Activated T-helper 2 cell treated with anti-CD3 and anti-CD28 coated beads, Interferon-gamma antibody, Interleukin-2, Interleukin-4, amounts not matched to agents 10 μg/mL and 5 μg/mL and 100 μg/mL, durations not matched to agents 14 hours and 24 hours and 36 hours (primary cell): ENCODE data around the gene SLC24A1. TPM values are rescaled to one million over a fixed set of nuclear protein-coding genes. Genes with fewer than 3 reads are reported as not detected.

Experiments
- DNase-seq: peaks from one replicate; pipeline ENCODE4 v3.0.0; 2021; ENCODE audit warnings: low spot score
- H3K27ac Mint-ChIP-seq: one replicate; pipeline ENCODE4 v1.8.0; 2021; ENCODE audit warnings: mixed read lengths
- H3K27me3 Mint-ChIP-seq: one replicate; pipeline ENCODE4 v1.8.0; 2021; ENCODE audit warnings: low read depth, mixed read lengths
- H3K36me3 Mint-ChIP-seq: one replicate; pipeline ENCODE4 v1.8.0; 2021; ENCODE audit warnings: low read depth, mixed read lengths
- H3K4me1 Mint-ChIP-seq: one replicate; pipeline ENCODE4 v1.8.0; 2021; ENCODE audit warnings: low read depth, mixed read lengths
- H3K4me3 Mint-ChIP-seq: one replicate; pipeline ENCODE4 v1.8.0; 2021; ENCODE audit warnings: low read depth, mild to moderate bottlenecking, moderate library complexity, mixed read lengths
- H3K9me3 Mint-ChIP-seq: one replicate; pipeline ENCODE4 v1.8.0; 2021; ENCODE audit warnings: mixed read lengths
- intact Hi-C: fragments of 100-400 bp; cut with micrococcal nuclease; formaldehyde crosslinking; loops from one replicate; pipeline ENCODE4 v1.15.1; 2023
- total RNA-seq: library from RNA; stranded (reverse); gene quantifications from 2 replicates; pipeline ENCODE4 v1.2.3, GENCODE V29; 2022

Gene SLC24A1
- total RNA-seq, 1 donor from 2014 or later: 5.3 TPM

- no peak overlapping the region for H3K4me3 Mint-ChIP-seq
- intact Hi-C loops: no loop called here
- no peak overlapping the region for H3K27ac Mint-ChIP-seq
- peaks cover 8% of the 10 kb centered on the region for H3K4me1 Mint-ChIP-seq
- no peak for DNase-seq
- no peaks in the 10 kb centered on the region for H3K27me3 Mint-ChIP-seq
- no peaks in the 10 kb centered on the region for H3K9me3 Mint-ChIP-seq
- no peaks in the 10 kb centered on the region for H3K36me3 Mint-ChIP-seq
Observed at GRCh38 chr15:65629548-65629947, 7.8 kb downstream of the SLC24A1 start.

GRCh38 chr15:65630760-65631159 is 9.0 kb downstream of the SLC24A1 start:
- Mint-ChIP-seq H3K27ac (no peak overlapping the region), H3K27me3 (no peaks in the 10 kb centered on the region), H3K4me3 (no peak overlapping the region), H3K4me1 (peaks cover 8% of the 10 kb centered on the region), H3K36me3 (no peaks in the 10 kb centered on the region), H3K9me3 (no peaks in the 10 kb centered on the region)
- no peak for DNase-seq
- intact Hi-C loops: no loop called here

GRCh38 chr15:65631503-65631902 is 9.8 kb downstream of the SLC24A1 start:
- H3K9me3 Mint-ChIP-seq: no peaks in the 10 kb centered on the region
- H3K4me1 Mint-ChIP-seq: peaks cover 8% of the 10 kb centered on the region
- no peaks in the 10 kb centered on the region for H3K27me3 Mint-ChIP-seq
- no peak for DNase-seq
- H3K36me3 Mint-ChIP-seq: no peaks in the 10 kb centered on the region
- no peak overlapping the region for H3K4me3 Mint-ChIP-seq
- H3K27ac Mint-ChIP-seq: no peak overlapping the region
- intact Hi-C loops: no loop called here

- no peaks in the 10 kb centered on the region for H3K36me3 Mint-ChIP-seq
- no peak for DNase-seq
- H3K27ac Mint-ChIP-seq: no peak overlapping the region
Observed at GRCh38 chr15:65632780-65633375, 11.1 kb downstream of the SLC24A1 start.

GRCh38 chr15:65633752-65634151 is 12.0 kb downstream of the SLC24A1 start:
- no peak for DNase-seq
- Mint-ChIP-seq H3K36me3 (no peaks in the 10 kb centered on the region), H3K4me3 (no peak overlapping the region), H3K27ac (no peak overlapping the region), H3K4me1 (peaks cover 12% of the 10 kb centered on the region), H3K27me3 (no peaks in the 10 kb centered on the region), H3K9me3 (no peaks in the 10 kb centered on the region)
- intact Hi-C loops: no loop called here

More at GRCh38 chr15:65632780-65633375, 11.1 kb downstream of the SLC24A1 start:
- Mint-ChIP-seq H3K4me1 (peaks cover 8% of the 10 kb centered on the region), H3K4me3 (no peak overlapping the region), H3K9me3 (no peaks in the 10 kb centered on the region), H3K27me3 (no peaks in the 10 kb centered on the region)
- intact Hi-C loops: no loop called here

GRCh38 chr15:65634356-65634755 is 12.6 kb downstream of the SLC24A1 start:
- intact Hi-C loops: no loop called here
- H3K27me3 Mint-ChIP-seq: no peaks in the 10 kb centered on the region
- no peak for DNase-seq

GRCh38 chr15:65638109-65638508 is 16.4 kb downstream of the SLC24A1 start:
- H3K4me3 Mint-ChIP-seq: no peak overlapping the region
- no peaks in the 10 kb centered on the region for H3K27me3 Mint-ChIP-seq
- H3K4me1 Mint-ChIP-seq: peaks cover 9% of the 10 kb centered on the region
- H3K36me3 Mint-ChIP-seq: no peaks in the 10 kb centered on the region
- intact Hi-C loops: loop anchor here (1.0 kb wide), 1 partner anchor 219 kb away; no protein-coding TSS in a partner anchor
- H3K9me3 Mint-ChIP-seq: no peaks in the 10 kb centered on the region
- DNase-seq: no peak
- H3K27ac Mint-ChIP-seq: no peak overlapping the region

More at GRCh38 chr15:65634356-65634755, 12.6 kb downstream of the SLC24A1 start:
- H3K4me3 Mint-ChIP-seq: no peak overlapping the region
- no peak overlapping the region for H3K27ac Mint-ChIP-seq
- H3K9me3 Mint-ChIP-seq: no peaks in the 10 kb centered on the region
- H3K36me3 Mint-ChIP-seq: no peaks in the 10 kb centered on the region
- peaks cover 16% of the 10 kb centered on the region for H3K4me1 Mint-ChIP-seq

- Mint-ChIP-seq H3K4me1 (peaks cover 9% of the 10 kb centered on the region), H3K9me3 (no peaks in the 10 kb centered on the region), H3K27me3 (no peaks in the 10 kb centered on the region), H3K4me3 (no peak overlapping the region), H3K27ac (no peak overlapping the region), H3K36me3 (no peaks in the 10 kb centered on the region)
- intact Hi-C loops: loop anchor here (1.0 kb wide), 1 partner anchor 219 kb away; no protein-coding TSS in a partner anchor
- DNase-seq: peak; percentile 31
Observed at GRCh38 chr15:65638681-65639089, 16.9 kb downstream of the SLC24A1 start.

GRCh38 chr15:65639509-65639908 is 17.8 kb downstream of the SLC24A1 start:
- Mint-ChIP-seq H3K9me3 (no peaks in the 10 kb centered on the region), H3K4me3 (no peak overlapping the region), H3K4me1 (peaks cover 9% of the 10 kb centered on the region), H3K27me3 (no peaks in the 10 kb centered on the region), H3K27ac (no peak overlapping the region), H3K36me3 (no peaks in the 10 kb centered on the region)
- intact Hi-C loops: no loop called here
- no peak for DNase-seq

- H3K36me3 Mint-ChIP-seq: no peaks in the 10 kb centered on the region
- no peak overlapping the region for H3K4me3 Mint-ChIP-seq
- peaks cover 9% of the 10 kb centered on the region for H3K4me1 Mint-ChIP-seq
- no peaks in the 10 kb centered on the region for H3K9me3 Mint-ChIP-seq
- DNase-seq: no peak
- intact Hi-C loops: no loop called here
- no peaks in the 10 kb centered on the region for H3K27me3 Mint-ChIP-seq
- no peak overlapping the region for H3K27ac Mint-ChIP-seq
Observed at GRCh38 chr15:65641768-65642475, 20.2 kb downstream of the SLC24A1 start.

GRCh38 chr15:65642594-65642993 is 20.9 kb downstream of the SLC24A1 start:
- Mint-ChIP-seq H3K27ac (no peak overlapping the region), H3K4me3 (no peak overlapping the region), H3K9me3 (no peaks in the 10 kb centered on the region), H3K4me1 (peaks cover 9% of the 10 kb centered on the region), H3K27me3 (no peaks in the 10 kb centered on the region), H3K36me3 (peaks cover 2% of the 10 kb centered on the region)
- no peak for DNase-seq
- intact Hi-C loops: no loop called here

- Mint-ChIP-seq H3K4me1 (no peaks in the 10 kb centered on the region), H3K36me3 (peaks cover 3% of the 10 kb centered on the region), H3K27ac (no peak overlapping the region), H3K4me3 (no peak overlapping the region), H3K27me3 (no peaks in the 10 kb centered on the region), H3K9me3 (no peaks in the 10 kb centered on the region)
- no peak for DNase-seq
- intact Hi-C loops: no loop called here
Observed at GRCh38 chr15:65644282-65644681, 22.5 kb downstream of the SLC24A1 start.

GRCh38 chr15:65645392-65645791 is 23.7 kb downstream of the SLC24A1 start:
- Mint-ChIP-seq H3K36me3 (peaks cover 5% of the 10 kb centered on the region), H3K27ac (no peak overlapping the region), H3K27me3 (no peaks in the 10 kb centered on the region), H3K4me1 (peaks cover 2% of the 10 kb centered on the region), H3K9me3 (no peaks in the 10 kb centered on the region), H3K4me3 (no peak overlapping the region)
- no peak for DNase-seq
- intact Hi-C loops: no loop called here
